ENCODE data around the gene NTN5.
"Not testable (repeated sequence)": the region's sequence is repeated elsewhere in the genome, so short reads cannot be mapped to it uniquely, and the experiment has no call there.

Gene NTN5

DNA sequence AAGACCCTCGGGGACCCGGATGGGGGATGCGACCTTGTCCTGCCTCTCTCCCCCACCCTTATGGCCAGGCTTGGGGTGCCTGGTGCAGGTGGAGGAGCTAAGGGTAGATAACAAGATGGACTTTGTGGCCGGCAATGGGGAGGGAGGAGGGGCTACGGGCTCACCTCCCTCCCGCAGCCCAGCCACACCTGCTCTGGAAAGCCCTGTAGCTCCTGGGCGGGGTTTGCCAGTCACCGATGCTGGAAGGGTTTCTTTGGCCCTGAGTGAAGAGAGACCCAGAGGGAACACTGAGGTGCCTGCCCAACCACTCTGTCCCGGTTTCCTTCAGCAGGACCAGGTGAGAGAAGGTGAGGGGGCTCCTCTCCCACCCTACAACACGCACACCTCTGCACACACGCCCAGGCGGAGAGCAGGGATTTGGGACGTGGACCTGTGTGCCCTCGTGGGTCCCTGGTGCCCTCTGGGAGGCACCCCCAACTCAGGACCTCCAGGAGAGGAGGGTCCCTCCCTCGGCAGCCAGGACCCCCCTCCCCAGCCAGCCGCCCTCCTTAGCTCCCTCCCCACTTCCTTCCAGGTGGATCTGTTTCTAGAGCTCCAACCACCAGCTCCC, 23.0 kb upstream of the NTN5 start, which contains the start of gene FUT2:
FUT2 (plus strand) TSS at position 229 of the 610 bp plus-strand sequence. CDS start 6,986 bp downstream, outside the sequence.
- DNase-seq = no peak

- DNase-seq = not testable (repeated sequence)
Measured at GRCh38 chr19:48693629-48694028, 20.8 kb upstream of the NTN5 start.

DNA sequence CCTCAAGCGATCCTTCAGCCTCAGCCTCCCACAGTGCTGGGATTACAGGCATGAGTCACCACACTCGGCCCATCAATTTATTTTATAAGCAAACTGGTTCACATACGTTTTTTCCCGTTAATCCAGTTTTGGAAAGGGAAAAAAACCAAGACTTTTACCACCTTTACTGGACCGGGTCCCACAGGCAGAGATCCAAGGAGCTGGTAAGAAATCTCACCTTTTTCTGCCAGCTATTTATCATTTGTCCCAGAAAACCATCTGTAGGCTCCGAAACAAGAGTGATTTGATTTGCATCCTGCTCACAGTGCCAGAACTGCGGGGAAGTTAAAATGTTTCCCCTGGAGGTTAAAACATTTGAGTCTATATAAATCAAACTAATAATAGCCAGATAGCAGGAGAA, 16.6 kb upstream of the NTN5 start:
- no peak for DNase-seq

DNA sequence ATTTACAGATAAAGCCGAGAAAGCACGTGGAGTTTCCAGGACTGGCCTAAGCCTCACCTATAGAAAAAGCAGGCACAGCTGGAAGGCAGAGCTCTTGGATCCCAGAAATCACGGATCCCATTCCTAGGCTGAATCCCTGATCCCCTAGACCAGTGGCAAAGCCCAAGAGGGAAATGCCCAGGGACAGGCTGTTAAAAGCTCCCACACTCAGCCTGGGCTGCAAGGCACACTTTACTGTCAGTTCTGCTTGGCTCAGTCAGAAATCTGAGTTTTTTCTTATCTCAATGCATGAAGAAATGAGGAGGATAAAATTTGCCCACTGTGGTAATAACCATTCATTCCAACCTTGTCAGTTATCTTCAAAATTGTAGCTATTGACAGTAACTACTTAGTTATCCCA, 15.0 kb upstream of the NTN5 start:
- DNase-seq = no peak

GRCh38 chr19:48686637-48687036, 13.8 kb upstream of the NTN5 start:
- not testable (repeated sequence) for DNase-seq

- DNase-seq = no peak
Measured at GRCh38 chr19:48686088-48686487, 13.3 kb upstream of the NTN5 start.

DNA sequence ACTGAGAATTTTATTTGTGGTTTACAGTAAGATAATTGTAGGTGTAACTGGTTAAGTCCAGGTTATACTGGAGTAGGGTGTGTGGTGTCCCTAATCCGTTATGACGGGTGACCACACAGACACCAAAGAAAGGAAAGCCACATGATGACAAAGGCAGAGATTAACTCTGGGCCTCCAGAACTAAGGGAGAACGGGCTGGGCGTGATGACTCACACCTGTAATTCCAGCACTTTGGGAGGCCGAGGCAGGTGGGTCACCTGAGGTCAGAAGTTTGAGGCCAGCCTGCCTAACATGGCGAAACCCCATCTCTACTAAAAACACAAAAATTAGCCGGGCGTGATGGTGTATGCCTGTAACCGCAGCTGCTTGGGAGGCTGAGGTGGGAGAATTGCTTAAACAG, 12.8 kb upstream of the NTN5 start:
- DNase-seq = no peak

- DNase-seq = peak in 2 of 3 donors; percentile 19 to 52
Measured at GRCh38 chr19:48683349-48683748, 10.5 kb upstream of the NTN5 start.

DNA sequence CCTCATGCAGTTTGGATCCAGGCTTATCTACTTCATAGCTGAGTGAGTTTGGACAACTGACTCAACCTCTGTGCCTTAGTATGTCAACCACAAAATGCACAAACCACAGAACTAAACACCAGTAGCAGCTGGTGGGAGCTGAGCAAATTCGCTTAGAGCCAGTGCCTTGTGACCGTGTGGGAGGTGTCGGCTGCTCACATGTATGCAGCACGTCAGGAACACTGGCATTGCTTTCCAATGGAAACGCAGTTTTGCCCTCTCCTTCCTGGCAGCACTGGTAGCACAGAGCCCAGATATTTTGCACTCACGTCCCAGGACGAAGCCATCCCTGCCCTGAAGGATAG, 8.3 kb upstream of the NTN5 start:
- peak in 2 of 3 donors; percentile 22 to 44 for DNase-seq

DNA sequence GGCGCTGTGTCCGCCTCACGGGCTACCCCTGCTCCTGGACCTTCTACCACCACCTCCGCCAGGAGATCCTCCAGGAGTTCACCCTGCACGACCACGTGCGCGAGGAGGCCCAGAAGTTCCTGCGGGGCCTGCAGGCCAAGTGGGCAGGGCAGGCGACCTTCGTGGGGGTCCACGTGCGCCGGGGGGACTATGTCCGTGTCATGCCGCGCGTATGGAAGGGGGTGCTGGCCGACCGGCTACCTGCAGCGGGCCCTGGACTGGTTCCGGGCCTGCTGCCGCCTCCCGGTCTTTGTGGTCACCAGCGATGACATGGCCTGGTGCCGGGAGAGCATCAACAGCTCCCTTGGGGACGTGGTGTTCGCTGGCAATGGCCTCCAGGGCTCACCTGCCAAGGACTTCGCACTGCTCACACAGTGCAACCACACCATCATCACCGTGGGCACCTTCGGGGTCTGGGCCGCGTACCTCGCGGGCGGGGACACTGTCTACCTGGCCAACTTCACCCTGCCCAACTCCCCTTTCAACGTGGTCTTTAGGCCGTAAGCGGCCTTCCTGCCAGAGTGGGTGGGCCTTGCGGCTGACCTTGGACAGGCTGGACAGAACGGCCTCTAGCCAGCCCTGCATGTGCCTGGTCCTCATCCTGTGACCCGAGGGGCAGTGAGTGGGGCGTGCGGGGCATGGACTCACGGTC, 7.8 kb upstream of the NTN5 start:
- DNase-seq = no peak

- not testable (repeated sequence) for DNase-seq
Measured at GRCh38 chr19:48680006-48680405, 7.2 kb upstream of the NTN5 start.

- DNase-seq = no peak
Measured at GRCh38 chr19:48678201-48678600, 5.4 kb upstream of the NTN5 start.

DNA sequence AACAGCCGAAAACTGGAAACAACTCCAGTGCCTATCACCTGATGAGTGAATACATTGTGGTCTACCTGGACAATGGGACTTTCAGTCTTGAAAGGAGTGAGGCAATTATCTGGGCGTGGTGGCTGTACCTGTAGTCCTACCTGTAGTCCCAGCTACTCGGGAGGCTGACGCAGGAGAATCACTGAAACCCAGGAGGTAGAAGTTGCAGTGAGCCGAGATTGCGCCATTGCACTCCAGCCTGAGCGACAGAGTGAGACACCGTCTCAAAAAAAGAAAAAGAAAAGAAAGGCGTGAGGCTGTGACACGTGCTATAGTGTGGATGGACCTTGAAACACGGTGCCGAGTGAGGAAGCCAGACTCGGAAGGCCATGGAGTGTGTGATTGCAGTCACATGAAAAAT, 4.1 kb upstream of the NTN5 start:
- no peak for DNase-seq

- no peak for DNase-seq
Measured at GRCh38 chr19:48676487-48676886, 3.7 kb upstream of the NTN5 start.

- peak; percentile 88 to 93 (median 90) for DNase-seq
Measured at GRCh38 chr19:48674921-48675824, 2.4 kb upstream of the NTN5 start.

- no peak for DNase-seq
Measured at GRCh38 chr19:48674216-48674809, 1.5 kb upstream of the NTN5 start.

GRCh38 chr19:48673436-48674100, 751 bp upstream of the NTN5 start:
- no peak for DNase-seq

DNA sequence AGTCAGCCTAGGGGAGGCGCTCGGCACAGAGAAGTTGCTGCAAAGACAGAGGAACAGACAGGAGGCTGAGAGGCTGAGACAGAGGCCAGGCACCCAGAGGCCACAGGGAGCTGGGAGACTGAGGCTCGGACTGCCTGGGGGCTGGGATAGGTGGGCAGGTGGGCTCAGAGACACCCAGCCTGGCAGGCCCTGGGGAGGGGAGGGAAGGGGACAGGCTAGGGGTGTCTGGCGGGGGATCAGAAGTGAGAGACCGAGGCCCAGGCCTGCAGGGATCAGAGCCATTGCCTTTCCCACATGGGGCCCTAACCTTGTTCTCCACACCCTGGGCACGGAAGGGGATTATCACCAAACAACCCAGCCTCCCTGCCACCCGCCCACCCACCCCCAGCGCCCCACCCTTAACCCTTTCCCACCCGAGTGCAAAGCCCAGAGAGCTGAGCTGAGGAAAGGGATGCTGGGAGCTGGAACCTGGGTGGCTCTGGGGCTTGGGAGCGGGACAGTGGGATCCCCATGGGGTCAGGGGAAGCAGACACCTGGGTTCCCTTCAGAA, 1.3 kb downstream of the NTN5 start:
- DNase-seq = no peak

GRCh38 chr19:48670699-48671445, 1.9 kb downstream of the NTN5 start:
- DNase-seq = no peak

DNA sequence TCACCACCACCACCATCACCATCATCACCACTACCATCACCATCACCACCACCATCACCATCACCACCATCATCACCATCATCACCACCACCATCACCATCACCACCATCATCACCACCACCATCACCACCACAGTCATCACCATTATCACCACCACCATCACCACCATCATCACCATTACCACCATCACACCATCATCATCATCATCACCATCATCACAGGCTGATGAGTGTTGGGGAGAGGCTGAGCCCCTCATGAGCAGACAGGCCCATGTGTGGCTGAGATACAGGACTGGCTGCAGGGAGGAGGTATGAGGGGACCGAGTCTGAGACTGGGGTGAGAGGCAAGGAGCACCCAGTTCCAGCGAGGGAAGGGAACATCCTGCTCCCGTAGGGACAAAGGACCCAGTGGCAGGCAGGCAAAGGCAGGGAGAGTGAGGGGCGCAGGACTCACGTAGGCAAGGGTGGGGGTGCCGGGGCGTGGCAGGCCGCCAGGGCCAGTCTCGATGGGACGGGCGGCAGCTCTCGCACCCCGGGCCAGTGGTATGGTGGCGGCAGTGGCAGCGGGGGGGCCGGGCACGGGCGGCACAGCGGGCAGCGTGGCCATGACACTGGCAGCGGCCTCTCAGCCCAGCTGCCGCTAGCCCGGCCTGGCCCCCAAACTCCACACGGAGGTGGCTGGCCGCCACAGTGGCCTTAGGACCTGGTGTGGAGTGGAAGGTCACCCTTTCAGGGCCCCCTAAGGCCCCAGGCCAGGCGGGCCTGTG, 2.7 kb downstream of the NTN5 start:
- DNase-seq = no peak

- DNase-seq = no peak
Measured at GRCh38 chr19:48668761-48669160, 4.1 kb downstream of the NTN5 start.

All from suppressor macrophage treated with lipopolysaccharide for 1 hour (primary cell).